PC-3 (cell line): ENCODE results near the gene TEKT5.

Experiments
- EZH2 ChIP-seq: fragments of 300-600 bp; sonication (generic); IDR thresholded peaks from one replicate; pipeline ENCODE4 v1.6.1; 2017; ENCODE audit warnings: antibody characterized with exemption, mild to moderate bottlenecking, low read length; ENCODE audit not compliant: unreplicated experiment
- EZH2phosphoT487 ChIP-seq: fragments of 300-600 bp; sonication (generic); IDR thresholded peaks from 2 replicates; pipeline ENCODE4 v1.6.1; 2018; ENCODE audit warnings: mild to moderate bottlenecking, antibody characterized with exemption, low read length, borderline replicate concordance
- TF ChIP-seq, protein P1 (sequence below): fragments of 300-600 bp; sonication (generic); conservative IDR thresholded peaks from 2 replicates; pipeline ENCODE4 v1.5.1; 2017; ENCODE audit warnings: antibody characterized with exemption, low read depth, mild to moderate bottlenecking, low read length

DNA sequence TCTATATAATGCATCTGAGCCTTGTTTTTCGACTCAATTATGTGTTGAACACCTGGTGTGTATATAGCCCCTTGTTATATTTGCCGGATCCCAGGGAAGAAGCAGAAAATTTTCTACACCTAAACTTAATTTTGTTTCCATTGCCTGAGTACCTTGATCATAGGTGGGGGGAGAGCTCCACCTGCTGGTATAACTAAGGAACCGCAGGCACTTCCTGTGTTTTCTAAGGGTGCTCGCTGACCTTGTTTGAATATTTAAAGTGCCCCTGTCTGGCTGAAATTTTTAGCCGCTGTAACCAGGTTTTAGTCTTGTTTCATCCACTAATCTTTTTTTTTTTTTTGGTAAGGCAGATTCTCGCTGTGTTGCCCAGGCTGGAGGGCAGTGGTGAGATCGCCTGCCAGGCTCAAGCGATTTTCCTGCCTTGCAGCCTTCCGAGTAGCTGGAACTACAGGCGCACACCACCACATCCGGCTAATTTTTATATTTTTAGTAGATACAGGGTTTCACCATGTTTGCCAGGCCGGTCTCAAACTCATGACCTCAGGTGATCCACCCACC, 42.4 kb upstream of the TEKT5 start:
- TF ChIP-seq, protein P1, sequence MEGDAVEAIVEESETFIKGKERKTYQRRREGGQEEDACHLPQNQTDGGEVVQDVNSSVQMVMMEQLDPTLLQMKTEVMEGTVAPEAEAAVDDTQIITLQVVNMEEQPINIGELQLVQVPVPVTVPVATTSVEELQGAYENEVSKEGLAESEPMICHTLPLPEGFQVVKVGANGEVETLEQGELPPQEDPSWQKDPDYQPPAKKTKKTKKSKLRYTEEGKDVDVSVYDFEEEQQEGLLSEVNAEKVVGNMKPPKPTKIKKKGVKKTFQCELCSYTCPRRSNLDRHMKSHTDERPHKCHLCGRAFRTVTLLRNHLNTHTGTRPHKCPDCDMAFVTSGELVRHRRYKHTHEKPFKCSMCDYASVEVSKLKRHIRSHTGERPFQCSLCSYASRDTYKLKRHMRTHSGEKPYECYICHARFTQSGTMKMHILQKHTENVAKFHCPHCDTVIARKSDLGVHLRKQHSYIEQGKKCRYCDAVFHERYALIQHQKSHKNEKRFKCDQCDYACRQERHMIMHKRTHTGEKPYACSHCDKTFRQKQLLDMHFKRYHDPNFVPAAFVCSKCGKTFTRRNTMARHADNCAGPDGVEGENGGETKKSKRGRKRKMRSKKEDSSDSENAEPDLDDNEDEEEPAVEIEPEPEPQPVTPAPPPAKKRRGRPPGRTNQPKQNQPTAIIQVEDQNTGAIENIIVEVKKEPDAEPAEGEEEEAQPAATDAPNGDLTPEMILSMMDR: peak; percentile 83
- no peak for TF ChIP-seq EZH2phosphoT487
- no peak for TF ChIP-seq EZH2
